ENCODE results near the gene ZNF319.

ZNF319 gene

GRCh38 chr16:58034128-58034685, 33.7 kb upstream of the ZNF319 start:
- no peak for TF ChIP-seq CTCF (IDR thresholded peaks at IDR 0.05; ENCODE audit: low read depth, low read length, missing control alignments)
- Histone ChIP-seq H3K27ac (no peak overlapping the region), H3K4me3 (ENCODE audit: low read depth, low read length) (no peak overlapping the region), H3K27me3 (replicated peaks) (no peaks in the 10 kb centered on the region), H3K36me3 (replicated peaks) (no peaks in the 10 kb centered on the region)
- no peak for DNase-seq
- in situ Hi-C loops (cut with HindIII; ENCODE audit: low pct_ligation_motif_present, low sequenced_read_pairs) = no loop called here

GRCh38 chr16:58032710-58033293, 32.3 kb upstream of the ZNF319 start:
- no peaks in the 10 kb centered on the region for H3K27me3 ChIP-seq (replicated peaks)
- no peak overlapping the region for H3K4me3 ChIP-seq (ENCODE audit: low read depth, low read length)
- no peak for TF ChIP-seq CTCF (IDR thresholded peaks at IDR 0.05; ENCODE audit: low read depth, low read length, missing control alignments)
- DNase-seq = no peak
- in situ Hi-C loops (cut with HindIII; ENCODE audit: low pct_ligation_motif_present, low sequenced_read_pairs) = no loop called here
- H3K27ac ChIP-seq = no peak overlapping the region
- no peaks in the 10 kb centered on the region for H3K36me3 ChIP-seq (replicated peaks)

GRCh38 chr16:58031016-58031800, 30.7 kb upstream of the ZNF319 start:
- in situ Hi-C loops (cut with HindIII; ENCODE audit: low pct_ligation_motif_present, low sequenced_read_pairs) = no loop called here
- Histone ChIP-seq H3K36me3 (replicated peaks) (no peaks in the 10 kb centered on the region), H3K4me3 (ENCODE audit: low read depth, low read length) (no peak overlapping the region), H3K27me3 (replicated peaks) (peaks cover 12% of the 10 kb centered on the region), H3K27ac (no peak overlapping the region)
- no peak for TF ChIP-seq CTCF (IDR thresholded peaks at IDR 0.05; ENCODE audit: low read depth, low read length, missing control alignments)
- no peak for DNase-seq

- in situ Hi-C loops (cut with HindIII; ENCODE audit: low pct_ligation_motif_present, low sequenced_read_pairs) = no loop called here
- no peak for TF ChIP-seq CTCF (IDR thresholded peaks at IDR 0.05; ENCODE audit: low read depth, low read length, missing control alignments)
- H3K27ac ChIP-seq = no peak overlapping the region
- DNase-seq = no peak
- H3K4me3 ChIP-seq (ENCODE audit: low read depth, low read length) = no peak overlapping the region
- no peaks in the 10 kb centered on the region for H3K36me3 ChIP-seq (replicated peaks)
- H3K27me3 ChIP-seq (replicated peaks) = peaks cover 12% of the 10 kb centered on the region
Measured at GRCh38 chr16:58030136-58030840, 29.8 kb upstream of the ZNF319 start.

GRCh38 chr16:58029410-58029809, 28.9 kb upstream of the ZNF319 start:
- DNase-seq = no peak
- Histone ChIP-seq H3K4me3 (ENCODE audit: low read depth, low read length) (no peak overlapping the region), H3K27ac (no peak overlapping the region), H3K27me3 (replicated peaks) (peaks cover 12% of the 10 kb centered on the region), H3K36me3 (replicated peaks) (no peaks in the 10 kb centered on the region)
- in situ Hi-C loops (cut with HindIII; ENCODE audit: low pct_ligation_motif_present, low sequenced_read_pairs) = no loop called here
- no peak for TF ChIP-seq CTCF (IDR thresholded peaks at IDR 0.05; ENCODE audit: low read depth, low read length, missing control alignments)

All from brain microvascular endothelial cell (primary cell).